IMR-90 (cell line): ENCODE data around the gene RORB. TPM values are rescaled to one million over a fixed set of nuclear protein-coding genes. Genes with fewer than 3 reads are reported as not detected.

Experiments
- ATAC-seq: fragments of 200-7000 bp; cut with Tn5 transposase; 2 replicates; pipeline ENCODE4 v1.9.1; 2020; ENCODE audit warnings: low read depth, mild to moderate bottlenecking, moderate library complexity
- BruUV-seq: library from RNA; stranded (reverse); fragments of 400-500 nt; replicated peaks from 2 replicates; lab custom pipeline; 2021; lab: Mats Ljungman, UMichigan
- CTCF ChIA-PET: fragments of 300-600 bp; formaldehyde crosslinking; extraction: SDS; loops from one replicate; lab custom pipeline; 2021; ENCODE audit warnings: antibody characterized with exemption; lab: Yijun Ruan, JAX
- POLR2A ChIA-PET: fragments of 300-600 bp; sonication (Branson Sonifier 250); formaldehyde crosslinking; loops from one replicate; lab custom pipeline; 2022; ENCODE audit warnings: antibody characterized with exemption; ENCODE audit not compliant: unreplicated experiment; lab: Charles Lee
- DNase-seq: peaks from one replicate; pipeline ENCODE4 v3.0.0; 2013
- H2AFZ ChIP-seq: replicated peaks from 2 replicates; pipeline ENCODE3; 2013; ENCODE audit warnings: low read length, mild to moderate bottlenecking; ENCODE audit not compliant: poor library complexity
- H2AK5ac ChIP-seq: 2 replicates; pipeline ENCODE4 v1.6.1; 2013; ENCODE audit warnings: low read depth, low read length, inconsistent platforms
- H2AK9ac ChIP-seq: replicated peaks from 2 replicates; pipeline ENCODE3; 2013; ENCODE audit warnings: mild to moderate bottlenecking, low read depth, low read length, moderate library complexity; ENCODE audit not compliant: poor library complexity
- H2BK120ac ChIP-seq: 2 replicates; pipeline ENCODE4 v1.6.1; 2013; ENCODE audit warnings: low read depth, low read length, inconsistent platforms
- H2BK15ac ChIP-seq: 3 replicates; pipeline ENCODE4 v1.6.1; 2013; ENCODE audit warnings: low read depth, low read length, inconsistent platforms
- H2BK20ac ChIP-seq: 2 replicates; pipeline ENCODE4 v1.6.1; 2013; ENCODE audit warnings: low read depth, mild to moderate bottlenecking, inconsistent platforms, low read length, moderate library complexity
- H2BK5ac ChIP-seq: 2 replicates; pipeline ENCODE4 v1.6.1; 2013; ENCODE audit warnings: mild to moderate bottlenecking, low read depth, low read length, inconsistent platforms; ENCODE audit not compliant: poor library complexity, severe bottlenecking
- H3K14ac ChIP-seq: replicated peaks from 2 replicates; pipeline ENCODE4 v1.6.1; 2013; ENCODE audit warnings: low read depth, low read length, inconsistent platforms
- H3K18ac ChIP-seq: 2 replicates; pipeline ENCODE4 v1.6.1; 2013; ENCODE audit warnings: low read depth, low read length, control low read depth
- H3K23ac ChIP-seq: 2 replicates; pipeline ENCODE4 v1.6.1; 2013; ENCODE audit warnings: low read depth, low read length, inconsistent platforms
- H3K27ac ChIP-seq: 2 replicates; pipeline ENCODE4 v1.5.1; 2013; ENCODE audit warnings: mild to moderate bottlenecking, control low read depth, low read length; ENCODE audit not compliant: insufficient read depth
- H3K27me3 ChIP-seq: 2 replicates; pipeline ENCODE4 v1.6.1; 2013; ENCODE audit warnings: low read length; ENCODE audit not compliant: control insufficient read depth, insufficient read depth
- H3K36me3 ChIP-seq: 2 replicates; pipeline ENCODE4 v1.6.1; 2013; ENCODE audit warnings: low read length, mixed read lengths; ENCODE audit not compliant: control insufficient read depth, insufficient read depth
- H3K4ac ChIP-seq: 2 replicates; pipeline ENCODE4 v1.6.1; 2013; ENCODE audit warnings: low read depth, low read length, inconsistent platforms
- H3K4me1 ChIP-seq: 2 replicates; pipeline ENCODE4 v1.6.1; 2013; ENCODE audit warnings: low read length, mixed read lengths; ENCODE audit not compliant: control insufficient read depth, insufficient read depth
- H3K4me2 ChIP-seq: 2 replicates; pipeline ENCODE4 v1.6.1; 2013; ENCODE audit warnings: low read depth, mild to moderate bottlenecking, control low read depth, low read length, moderate library complexity
- H3K4me3 ChIP-seq: 2 replicates; pipeline ENCODE4 v1.5.1; 2013; ENCODE audit warnings: low read depth, mild to moderate bottlenecking, control low read depth, low read length, moderate library complexity; ENCODE audit not compliant: insufficient read depth
- H3K56ac ChIP-seq: 2 replicates; pipeline ENCODE4 v1.6.1; 2013; ENCODE audit warnings: low read length, inconsistent platforms; ENCODE audit not compliant: insufficient read depth; ENCODE audit errors: extremely low read depth
- H3K79me1 ChIP-seq, 2 experiments: 2 replicates each; pipeline ENCODE4 v1.6.1; 2013; ENCODE audit warnings: low read length in 2 of 2, inconsistent platforms in 1 of 2, low read depth in 1 of 2
- H3K9ac ChIP-seq: 2 replicates; pipeline ENCODE4 v1.6.1; 2013; ENCODE audit warnings: low read depth, low read length, control low read depth
- H3K9me1 ChIP-seq: 2 replicates; pipeline ENCODE4 v1.6.1; 2013; ENCODE audit warnings: low read length, inconsistent platforms; ENCODE audit not compliant: insufficient read depth
- H3K9me3 ChIP-seq: 2 replicates; pipeline ENCODE4 v1.6.1; 2013; ENCODE audit warnings: low read length; ENCODE audit not compliant: control insufficient read depth, insufficient read depth
- H4K20me1 ChIP-seq: 2 replicates; pipeline ENCODE4 v1.6.1; 2013; ENCODE audit warnings: low read length, inconsistent platforms; ENCODE audit not compliant: insufficient read depth
- H4K5ac ChIP-seq: 2 replicates; pipeline ENCODE4 v1.6.1; 2013; ENCODE audit warnings: mild to moderate bottlenecking, low read depth, low read length, control low read depth
- H4K8ac ChIP-seq, 2 experiments: 2 replicates each; pipeline ENCODE4 v1.6.1; 2013; ENCODE audit warnings: low read depth in 2 of 2, low read length in 2 of 2, control low read depth in 1 of 2, inconsistent platforms in 1 of 2
- H4K91ac ChIP-seq: 2 replicates; pipeline ENCODE4 v1.6.1; 2013; ENCODE audit warnings: low read depth, low read length, inconsistent platforms; ENCODE audit not compliant: insufficient read depth
- BHLHE40 ChIP-seq: fragments of 150-350 bp; IDR thresholded peaks from 2 replicates; pipeline ENCODE4 v1.6.1; 2016; ENCODE audit warnings: mild to moderate bottlenecking, low read depth, low read length
- CEBPB ChIP-seq: IDR thresholded peaks from 2 replicates; pipeline ENCODE4 v1.6.1; 2012; ENCODE audit warnings: low read depth, low read length, improper control_type of control experiment
- CHD1 ChIP-seq: IDR thresholded peaks from 2 replicates; pipeline ENCODE4 v1.6.1; 2012; ENCODE audit warnings: low read depth, low read length, improper control_type of control experiment
- FOS ChIP-seq: fragments of 150-350 bp; IDR thresholded peaks from 2 replicates; pipeline ENCODE4 v1.6.1; 2016; ENCODE audit warnings: low read depth, low read length
- MAFK ChIP-seq: IDR thresholded peaks from 2 replicates; pipeline ENCODE4 v1.6.1; 2012; ENCODE audit warnings: low read depth, low read length, improper control_type of control experiment
- MAZ ChIP-seq: IDR thresholded peaks from 2 replicates; pipeline ENCODE4 v1.6.1; 2012; ENCODE audit warnings: low read depth, mild to moderate bottlenecking, low read length, improper control_type of control experiment, moderate library complexity, borderline replicate concordance
- MXI1 ChIP-seq: IDR thresholded peaks from 2 replicates; pipeline ENCODE4 v1.6.1; 2012; ENCODE audit warnings: low read depth, mild to moderate bottlenecking, low read length, moderate library complexity, borderline replicate concordance
- NFE2L2 ChIP-seq: fragments of 150-350 bp; IDR thresholded peaks from 2 replicates; pipeline ENCODE4 v1.6.1; 2016; ENCODE audit warnings: low read depth, mild to moderate bottlenecking, low read length
- POLR2A ChIP-seq: IDR thresholded peaks from 2 replicates; pipeline ENCODE4 v1.6.1; 2012; ENCODE audit warnings: mild to moderate bottlenecking, low read depth, low read length
- RAD21 ChIP-seq: IDR thresholded peaks from 2 replicates; pipeline ENCODE4 v1.6.1; 2012; ENCODE audit warnings: low read length, improper control_type of control experiment
- RCOR1 ChIP-seq: IDR thresholded peaks from 2 replicates; pipeline ENCODE4 v1.6.1; 2012; ENCODE audit warnings: mild to moderate bottlenecking, low read length, improper control_type of control experiment; ENCODE audit not compliant: insufficient replicate concordance
- RFX5 ChIP-seq: IDR thresholded peaks from 2 replicates; pipeline ENCODE4 v1.8.0; 2012; ENCODE audit warnings: low read depth, mild to moderate bottlenecking, low read length, moderate library complexity
- SMC3 ChIP-seq: fragments of 150-350 bp; IDR thresholded peaks from 2 replicates; pipeline ENCODE4 v1.6.1; 2016; ENCODE audit warnings: low read depth, mild to moderate bottlenecking, antibody characterized with exemption, low read length, moderate library complexity
- WGBS, 2 experiments: methylation state at CpG; one replicate each; pipeline versions ENCODE4 v1.1.5 to v1.1.7; 2013; ENCODE audit warnings: missing lambda C conversion rate in 2 of 2; ENCODE audit not compliant: insufficient read length in 1 of 2; ENCODE audit errors: extremely low coverage in 2 of 2; 5-methylcytosine and 5-hydroxymethylcytosine counted together
- dilution Hi-C: fragments of 300-500 bp; cut with HindIII; formaldehyde crosslinking; loops from one replicate; pipeline ENCODE4 v1.14.3; 2018; ENCODE audit warnings: low sequenced_read_pairs; ENCODE audit not compliant: unreplicated experiment
- in situ Hi-C: fragments of 300-500 bp; cut with MboI; formaldehyde crosslinking; loops from 3 replicates; pipeline ENCODE4 v1.14.3; 2019; ENCODE audit warnings: low sequenced_read_pairs, inconsistent platforms, mixed read lengths
- intact Hi-C: fragments of 100-400 bp; cut with micrococcal nuclease; formaldehyde crosslinking; loops from 2 replicates; pipeline ENCODE4 v1.10.0; 2022
- polyA plus RNA-seq, 3 experiments: library from polyadenylated mRNA; depleted of rRNA; stranded (reverse); fragments of >200 nt; gene quantifications; 2 replicates each; pipeline ENCODE4 v1.2.3, GENCODE V29; 2012; ENCODE audit warnings: low replicate concordance in 1 of 3
- total RNA-seq: library from RNA; depleted of rRNA; stranded (reverse); fragments of >200 nt; gene quantifications from 2 replicates; pipeline ENCODE4 v1.2.3, GENCODE V29; 2012
- TF ChIP-seq, protein P1 (sequence below): conservative IDR thresholded peaks from 2 replicates; pipeline ENCODE4 v1.5.1; 2012; ENCODE audit warnings: mild to moderate bottlenecking, low read depth, low read length, improper control_type of control experiment
- TF ChIP-seq, protein P2 (sequence below): fragments of 150-350 bp; IDR thresholded peaks from 2 replicates; pipeline ENCODE4 v1.6.1; 2016; ENCODE audit warnings: low read depth, mild to moderate bottlenecking, low read length, moderate library complexity, borderline replicate concordance
- TF ChIP-seq, protein P3 (sequence below): fragments of 150-350 bp; IDR thresholded peaks from 2 replicates; pipeline ENCODE4 v1.6.1; 2017; ENCODE audit warnings: mild to moderate bottlenecking, antibody characterized with exemption, low read length, low read depth

RORB gene
- total and polyA plus RNA-seq, 2 of the 4 experiments (the other 2 are of a cell fraction), result not detected

DNA sequence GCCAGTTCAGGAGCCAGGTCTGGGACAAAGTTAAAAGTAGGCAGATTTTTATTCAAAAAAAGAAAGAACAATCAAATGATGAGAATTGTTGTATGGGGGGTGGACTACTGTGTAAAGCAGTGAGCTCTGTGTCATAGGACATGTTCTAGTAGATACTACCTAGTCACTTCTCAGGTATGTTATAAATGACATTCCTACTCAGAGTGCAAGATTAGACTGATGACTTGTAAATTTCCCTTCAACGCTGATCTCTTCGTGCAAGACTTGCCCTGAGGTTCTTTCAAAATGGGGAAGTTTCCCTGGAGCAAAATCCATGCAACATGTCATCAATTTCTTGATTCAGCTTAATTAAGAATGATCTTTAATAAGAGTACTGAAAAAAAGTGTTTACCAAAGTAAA is 175.1 kb downstream of the RORB start:
- ATAC-seq (no peak), DNase-seq (no peak)
- TF ChIP-seq CHD1 (no peak), NFE2L2 (no peak), POLR2A (no peak), MAFK (no peak), RCOR1 (no peak), SMC3 (no peak), RAD21 (no peak), RFX5 (no peak), BHLHE40 (no peak), FOS (no peak), MAZ (no peak), MXI1 (no peak), CEBPB (no peak)
- TF ChIP-seq, protein P1, sequence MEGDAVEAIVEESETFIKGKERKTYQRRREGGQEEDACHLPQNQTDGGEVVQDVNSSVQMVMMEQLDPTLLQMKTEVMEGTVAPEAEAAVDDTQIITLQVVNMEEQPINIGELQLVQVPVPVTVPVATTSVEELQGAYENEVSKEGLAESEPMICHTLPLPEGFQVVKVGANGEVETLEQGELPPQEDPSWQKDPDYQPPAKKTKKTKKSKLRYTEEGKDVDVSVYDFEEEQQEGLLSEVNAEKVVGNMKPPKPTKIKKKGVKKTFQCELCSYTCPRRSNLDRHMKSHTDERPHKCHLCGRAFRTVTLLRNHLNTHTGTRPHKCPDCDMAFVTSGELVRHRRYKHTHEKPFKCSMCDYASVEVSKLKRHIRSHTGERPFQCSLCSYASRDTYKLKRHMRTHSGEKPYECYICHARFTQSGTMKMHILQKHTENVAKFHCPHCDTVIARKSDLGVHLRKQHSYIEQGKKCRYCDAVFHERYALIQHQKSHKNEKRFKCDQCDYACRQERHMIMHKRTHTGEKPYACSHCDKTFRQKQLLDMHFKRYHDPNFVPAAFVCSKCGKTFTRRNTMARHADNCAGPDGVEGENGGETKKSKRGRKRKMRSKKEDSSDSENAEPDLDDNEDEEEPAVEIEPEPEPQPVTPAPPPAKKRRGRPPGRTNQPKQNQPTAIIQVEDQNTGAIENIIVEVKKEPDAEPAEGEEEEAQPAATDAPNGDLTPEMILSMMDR, result no peak
- TF ChIP-seq, protein P2, sequence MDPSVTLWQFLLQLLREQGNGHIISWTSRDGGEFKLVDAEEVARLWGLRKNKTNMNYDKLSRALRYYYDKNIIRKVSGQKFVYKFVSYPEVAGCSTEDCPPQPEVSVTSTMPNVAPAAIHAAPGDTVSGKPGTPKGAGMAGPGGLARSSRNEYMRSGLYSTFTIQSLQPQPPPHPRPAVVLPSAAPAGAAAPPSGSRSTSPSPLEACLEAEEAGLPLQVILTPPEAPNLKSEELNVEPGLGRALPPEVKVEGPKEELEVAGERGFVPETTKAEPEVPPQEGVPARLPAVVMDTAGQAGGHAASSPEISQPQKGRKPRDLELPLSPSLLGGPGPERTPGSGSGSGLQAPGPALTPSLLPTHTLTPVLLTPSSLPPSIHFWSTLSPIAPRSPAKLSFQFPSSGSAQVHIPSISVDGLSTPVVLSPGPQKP, result no peak
- TF ChIP-seq, protein P3, sequence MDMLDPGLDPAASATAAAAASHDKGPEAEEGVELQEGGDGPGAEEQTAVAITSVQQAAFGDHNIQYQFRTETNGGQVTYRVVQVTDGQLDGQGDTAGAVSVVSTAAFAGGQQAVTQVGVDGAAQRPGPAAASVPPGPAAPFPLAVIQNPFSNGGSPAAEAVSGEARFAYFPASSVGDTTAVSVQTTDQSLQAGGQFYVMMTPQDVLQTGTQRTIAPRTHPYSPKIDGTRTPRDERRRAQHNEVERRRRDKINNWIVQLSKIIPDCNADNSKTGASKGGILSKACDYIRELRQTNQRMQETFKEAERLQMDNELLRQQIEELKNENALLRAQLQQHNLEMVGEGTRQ, result no peak
- H2AK9ac ChIP-seq, result no peak overlapping the region
- no CpG with 5 or more reads among the region's 2 CpGs for WGBS, 2 experiments
- H3K4me3 ChIP-seq, result no peak overlapping the region
- H3K36me3 ChIP-seq, result no peaks in the 10 kb centered on the region
- H2BK20ac ChIP-seq, result no peak overlapping the region
- ChIA-PET CTCF (interaction anchor here (0.6 kb wide), 1 partner anchor 203 kb away, joined by 3 read pairs; no protein-coding TSS in a partner anchor), POLR2A (no interaction called here)
- H2AFZ ChIP-seq, result no peak overlapping the region
- BruUV-seq, result no TSS peak
- H3K9me1 ChIP-seq, result no peaks in the 10 kb centered on the region
- H3K18ac ChIP-seq, result no peak overlapping the region
- H2AK5ac ChIP-seq, result no peak overlapping the region
- no peak overlapping the region for H3K56ac ChIP-seq
- in situ Hi-C loops (no loop called here), dilution Hi-C loops (no loop called here), intact Hi-C loops (no loop called here)
- H3K27ac ChIP-seq, result no peak overlapping the region
- no peak overlapping the region for H3K9ac ChIP-seq
- no peak overlapping the region for H3K4ac ChIP-seq
- no peak overlapping the region for H3K23ac ChIP-seq
- no peak overlapping the region for H2BK15ac ChIP-seq
- no peak overlapping the region for H4K8ac ChIP-seq
- H3K4me1 ChIP-seq, result no peaks in the 10 kb centered on the region
- no peaks in the 10 kb centered on the region for H3K79me1 ChIP-seq
- H3K14ac ChIP-seq, result no peak overlapping the region
- H3K4me2 ChIP-seq, result no peak overlapping the region
- no peaks in the 10 kb centered on the region for H4K20me1 ChIP-seq
- no peaks in the 10 kb centered on the region for H3K27me3 ChIP-seq
- no peak overlapping the region for H4K91ac ChIP-seq
- no peaks in the 10 kb centered on the region for H3K9me3 ChIP-seq
- H2BK5ac ChIP-seq, result no peak overlapping the region
- no peak overlapping the region for H2BK120ac ChIP-seq
- H4K5ac ChIP-seq, result no peak overlapping the region
